ENCODE measurements around the gene KLHL5.

Gene KLHL5

GRCh38 chr4:39046249-39046648, 15.8 kb upstream of the KLHL5 start:
- ChIA-PET CTCF (interaction anchor here (0.5 kb wide), 1 partner anchor 950 kb away, joined by 4 read pairs; no protein-coding TSS in a partner anchor), POLR2A (ENCODE audit: low non-redundant PET) (interaction anchor here (0.6 kb wide), 1 partner anchor 9 kb away, joined by 3 read pairs; no protein-coding TSS in a partner anchor)
- peak; percentile 63 for DNase-seq (ENCODE audit: low spot score)
- no peak for TF ChIP-seq CTCF (conservative IDR thresholded peaks at IDR 0.05; ENCODE audit: low read depth)
- H3K27ac ChIP-seq: peak overlapping the region; percentile 83

- no peak overlapping the region for H3K27ac ChIP-seq
- no peak for TF ChIP-seq CTCF (conservative IDR thresholded peaks at IDR 0.05; ENCODE audit: low read depth)
- POLR2A ChIA-PET (ENCODE audit: low non-redundant PET): interaction anchor here (0.6 kb wide), 1 partner anchor 123 kb away, joined by 3 read pairs; no protein-coding TSS in a partner anchor
- DNase-seq (ENCODE audit: low spot score): no peak
- CTCF ChIA-PET: no interaction called here
Observed at GRCh38 chr4:39047681-39048080, 14.4 kb upstream of the KLHL5 start.

GRCh38 chr4:39048311-39048710, 13.7 kb upstream of the KLHL5 start:
- no peak for DNase-seq (ENCODE audit: low spot score)
- no peak overlapping the region for H3K27ac ChIP-seq
- CTCF ChIA-PET: no interaction called here
- no peak for TF ChIP-seq CTCF (conservative IDR thresholded peaks at IDR 0.05; ENCODE audit: low read depth)
- POLR2A ChIA-PET (ENCODE audit: low non-redundant PET): no interaction called here

GRCh38 chr4:39050590-39050989, 11.4 kb upstream of the KLHL5 start:
- H3K27ac ChIP-seq: no peak overlapping the region
- TF ChIP-seq CTCF (conservative IDR thresholded peaks at IDR 0.05; ENCODE audit: low read depth): no peak
- DNase-seq (ENCODE audit: low spot score): no peak
- POLR2A ChIA-PET (ENCODE audit: low non-redundant PET): no interaction called here
- CTCF ChIA-PET: no interaction called here

GRCh38 chr4:39051492-39051891, 10.5 kb upstream of the KLHL5 start:
- no peak for DNase-seq (ENCODE audit: low spot score)
- TF ChIP-seq CTCF (conservative IDR thresholded peaks at IDR 0.05; ENCODE audit: low read depth): no peak
- CTCF ChIA-PET: no interaction called here
- H3K27ac ChIP-seq: no peak overlapping the region
- POLR2A ChIA-PET (ENCODE audit: low non-redundant PET): no interaction called here

GRCh38 chr4:39053983-39054382, 8.0 kb upstream of the KLHL5 start:
- TF ChIP-seq CTCF (conservative IDR thresholded peaks at IDR 0.05; ENCODE audit: low read depth): no peak
- DNase-seq (ENCODE audit: low spot score): no peak
- ChIA-PET POLR2A (ENCODE audit: low non-redundant PET) (no interaction called here), CTCF (no interaction called here)
- H3K27ac ChIP-seq: no peak overlapping the region

GRCh38 chr4:39054497-39054896, 7.5 kb upstream of the KLHL5 start:
- CTCF ChIA-PET: no interaction called here
- TF ChIP-seq CTCF (conservative IDR thresholded peaks at IDR 0.05; ENCODE audit: low read depth): no peak
- no peak for DNase-seq (ENCODE audit: low spot score)
- H3K27ac ChIP-seq: no peak overlapping the region
- POLR2A ChIA-PET (ENCODE audit: low non-redundant PET): no interaction called here
